Neutrophil (primary cell): ENCODE measurements around the gene POLL.

Experiments used
- H3K27ac ChIP-seq: fragments of 200-600 bp; sonication (generic); 2 replicates; pipeline ENCODE4 v1.5.1; 2016; ENCODE audit warnings: mild to moderate bottlenecking, moderate library complexity
- H3K27me3 ChIP-seq: fragments of 200-600 bp; sonication (generic); 2 replicates; pipeline ENCODE4 v1.6.0; 2016; ENCODE audit warnings: mild to moderate bottlenecking
- H3K36me3 ChIP-seq: fragments of 200-600 bp; sonication (generic); 2 replicates; pipeline ENCODE4 v1.5.1; 2017
- H3K4me1 ChIP-seq, 2 experiments: fragments of 200-600 bp in 1 of 2; sonication (generic) in 1 of 2; 1 replicate in 1 of 2; 2 replicates in 1 of 2; pipeline versions ENCODE4 v1.5.1 to v1.6.1; 2013 to 2016; ENCODE audit warnings: low read depth in 1 of 2, low read length in 1 of 2, mild to moderate bottlenecking in 1 of 2, moderate library complexity in 1 of 2; ENCODE audit not compliant: control insufficient read depth in 1 of 2, insufficient read depth in 1 of 2
- H3K4me3 ChIP-seq, 2 experiments: fragments of 200-600 bp in 1 of 2; sonication (generic) in 1 of 2; 1 replicate in 1 of 2; 2 replicates in 1 of 2; pipeline ENCODE4 v1.5.1; 2013 to 2016; ENCODE audit warnings: low read depth in 1 of 2, low read length in 1 of 2, mild to moderate bottlenecking in 1 of 2, moderate library complexity in 1 of 2
- H3K9me3 ChIP-seq: fragments of 200-600 bp; sonication (generic); 2 replicates; pipeline ENCODE4 v1.5.1; 2016
- CTCF ChIP-seq: fragments of 200-600 bp; sonication (generic); IDR thresholded peaks from 2 replicates; pipeline ENCODE4 v1.5.1; 2016; ENCODE audit warnings: antibody characterized with exemption

POLL gene

GRCh38 chr10:101613646-101614045, 25.6 kb upstream of the POLL start:
- no peaks in the 10 kb centered on the region for H3K9me3 ChIP-seq
- TF ChIP-seq CTCF, result no peak
- no peak overlapping the region for H3K4me3 ChIP-seq
- H3K27ac ChIP-seq, result no peak overlapping the region
- no peaks in the 10 kb centered on the region for H3K27me3 ChIP-seq
- peaks cover 66% of the 10 kb centered on the region for H3K36me3 ChIP-seq
- no peaks in the 10 kb centered on the region for H3K4me1 ChIP-seq

- Histone ChIP-seq H3K4me3 (no peak overlapping the region), H3K36me3 (peaks cover 70% of the 10 kb centered on the region), H3K27me3 (no peaks in the 10 kb centered on the region), H3K27ac (no peak overlapping the region), H3K4me1 (no peaks in the 10 kb centered on the region), H3K9me3 (no peaks in the 10 kb centered on the region)
- TF ChIP-seq CTCF, result no peak
Measured at GRCh38 chr10:101612872-101613271, 24.8 kb upstream of the POLL start.

- Histone ChIP-seq H3K9me3 (no peaks in the 10 kb centered on the region), H3K36me3 (peaks cover 73% of the 10 kb centered on the region), H3K4me1 (no peaks in the 10 kb centered on the region), H3K27me3 (no peaks in the 10 kb centered on the region), H3K4me3 (no peak overlapping the region), H3K27ac (no peak overlapping the region)
- TF ChIP-seq CTCF, result no peak
Measured at GRCh38 chr10:101612086-101612485, 24.0 kb upstream of the POLL start.

- Histone ChIP-seq H3K36me3 (peaks cover 73% of the 10 kb centered on the region), H3K4me3 (no peak overlapping the region), H3K27ac (no peak overlapping the region)
Measured at GRCh38 chr10:101611096-101611905, 23.2 kb upstream of the POLL start.

GRCh38 chr10:101609481-101609880, 21.4 kb upstream of the POLL start:
- no peak for TF ChIP-seq CTCF
- no peaks in the 10 kb centered on the region for H3K4me1 ChIP-seq
- H3K27ac ChIP-seq, result no peak overlapping the region
- no peaks in the 10 kb centered on the region for H3K27me3 ChIP-seq
- no peak overlapping the region for H3K4me3 ChIP-seq
- H3K9me3 ChIP-seq, result no peaks in the 10 kb centered on the region
- H3K36me3 ChIP-seq, result peaks cover 87% of the 10 kb centered on the region

More at GRCh38 chr10:101611096-101611905, 23.2 kb upstream of the POLL start:
- TF ChIP-seq CTCF, result no peak
- Histone ChIP-seq H3K9me3 (no peaks in the 10 kb centered on the region), H3K4me1 (no peaks in the 10 kb centered on the region), H3K27me3 (no peaks in the 10 kb centered on the region)
